Subcutaneous preadipocyte (primary cell): ENCODE data around the gene RPA4. TPM values are rescaled to one million over a fixed set of nuclear protein-coding genes. Genes with fewer than 3 reads are reported as not detected.

Experiments
- total RNA-seq: library from RNA; depleted of rRNA; stranded (reverse); fragments of >200 nt; gene quantifications from 2 replicates; pipeline ENCODE4 v1.2.3, GENCODE V29; 2012

Gene RPA4, protein sequence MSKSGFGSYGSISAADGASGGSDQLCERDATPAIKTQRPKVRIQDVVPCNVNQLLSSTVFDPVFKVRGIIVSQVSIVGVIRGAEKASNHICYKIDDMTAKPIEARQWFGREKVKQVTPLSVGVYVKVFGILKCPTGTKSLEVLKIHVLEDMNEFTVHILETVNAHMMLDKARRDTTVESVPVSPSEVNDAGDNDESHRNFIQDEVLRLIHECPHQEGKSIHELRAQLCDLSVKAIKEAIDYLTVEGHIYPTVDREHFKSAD
- total RNA-seq: 1.8 and 2.6 TPM in 2 replicates

DNA sequence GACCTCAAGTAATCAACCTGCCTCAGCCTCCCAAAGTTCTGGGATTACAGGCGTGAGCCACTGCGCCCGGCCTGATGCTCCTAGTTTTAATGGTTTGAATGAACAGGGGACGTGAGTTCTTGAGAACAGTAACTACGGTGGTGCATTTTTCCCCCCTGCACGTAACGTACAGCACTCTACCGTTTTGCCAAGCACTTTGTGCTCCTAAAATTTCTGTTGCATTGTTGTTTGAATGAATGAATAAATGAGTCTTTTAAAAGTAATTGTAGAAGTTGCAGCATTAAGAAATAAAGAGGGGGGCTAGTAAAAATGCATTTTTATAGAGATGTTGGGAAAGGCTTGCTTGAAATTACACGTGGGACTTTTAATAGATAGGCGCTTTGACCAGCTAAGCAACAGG, at the start of gene RPA4:
Gene RPA4, plus strand, starts transcription at position 301 of the 400 bp plus-strand sequence. CDS start 403 bp downstream, outside the sequence.

Other genes starting within 250 kb of the RPA4 start
- gene DIAPH2, start 199.1 kb upstream of the RPA4 start, total RNA-seq: 28.7 and 36.0 TPM in 2 replicates